NCI-H82 treated with DMSO at 0.1 percent for 48 hours (cell line): ENCODE results near the gene CHCHD10.
"Not testable (repeated sequence)": the region's sequence is repeated elsewhere in the genome, so short reads cannot be mapped to it uniquely, and the experiment has no call there.

Source experiments
- DNase-seq: peaks from one replicate; lab custom pipeline; 2025; ENCODE audit not compliant: unreplicated experiment; lab: John Stamatoyannopoulos, UW

CHCHD10 gene

GRCh38 chr22:23751441-23751996, 16.3 kb downstream of the CHCHD10 start:
- no peak for DNase-seq

GRCh38 chr22:23750714-23751440, 16.9 kb downstream of the CHCHD10 start, which contains the start of gene ZNF70:
Gene ZNF70, minus strand, starts transcription at chr22:23751112. Its CDS starts 5,972 bp downstream, at chr22:23745140.
- DNase-seq: peak; percentile 17

GRCh38 chr22:23750367-23750713, 17.4 kb downstream of the CHCHD10 start:
- no peak for DNase-seq

GRCh38 chr22:23749841-23750301, 17.9 kb downstream of the CHCHD10 start:
- no peak for DNase-seq

- no peak for DNase-seq
These were observed 22.0 kb downstream of the CHCHD10 start for GRCh38 chr22:23745791-23746190.

GRCh38 chr22:23744485-23744884, 23.3 kb downstream of the CHCHD10 start:
- DNase-seq: no peak

GRCh38 chr22:23744001-23744400, 23.8 kb downstream of the CHCHD10 start:
- DNase-seq: no peak

GRCh38 chr22:23743303-23743705, 24.5 kb downstream of the CHCHD10 start:
- no peak for DNase-seq

- DNase-seq: no peak
These were observed 25.1 kb downstream of the CHCHD10 start for GRCh38 chr22:23742505-23743264.

- DNase-seq: no peak
These were observed 30.1 kb downstream of the CHCHD10 start for GRCh38 chr22:23737696-23738095.

GRCh38 chr22:23728108-23728507, 39.7 kb downstream of the CHCHD10 start:
- not testable (repeated sequence) for DNase-seq

- DNase-seq: no peak
These were observed 45.0 kb downstream of the CHCHD10 start for GRCh38 chr22:23722724-23723123.

- no peak for DNase-seq
These were observed 45.6 kb downstream of the CHCHD10 start for GRCh38 chr22:23722160-23722559.

- no peak for DNase-seq
These were observed 46.9 kb downstream of the CHCHD10 start for GRCh38 chr22:23720855-23721254.

- DNase-seq: no peak
These were observed 49.2 kb downstream of the CHCHD10 start for GRCh38 chr22:23718371-23719165.

GRCh38 chr22:23716811-23717801, 50.7 kb downstream of the CHCHD10 start:
- DNase-seq: peak; percentile 49
